ENCODE data around the gene DYNC1H1. TPM values are rescaled to one million over a fixed set of nuclear protein-coding genes. Genes with fewer than 3 reads are reported as not detected.

DYNC1H1 gene
- total RNA-seq (2014; rRNA removed; shearing (Covaris generic)), result 279 and 298 TPM in 2 replicates

GRCh38 chr14:101964297-101965180 is at the start of gene DYNC1H1:
TSS of gene DYNC1H1 (plus strand) at chr14:101964573. CDS start at chr14:101964692, 119 bp downstream.
- peaks cover 18% of the 10 kb centered on the region for H3K4me1 ChIP-seq
- peak within 1 kb of the TSS; percentile 74 for H3K27ac ChIP-seq
- H3K36me3 ChIP-seq, result 0 out of 2 replicates have a peak, but pooled peaks cover 3% of the 10 kb centered on the region
- peak within 1 kb of the TSS; percentile 95 for H3K4me3 ChIP-seq
- H3K27me3 ChIP-seq, result no peaks in the 10 kb centered on the region
- DNase-seq, result peak; percentile 97 to 99
- no peaks in the 10 kb centered on the region for H3K9me3 ChIP-seq (replicated peaks)

DNA sequence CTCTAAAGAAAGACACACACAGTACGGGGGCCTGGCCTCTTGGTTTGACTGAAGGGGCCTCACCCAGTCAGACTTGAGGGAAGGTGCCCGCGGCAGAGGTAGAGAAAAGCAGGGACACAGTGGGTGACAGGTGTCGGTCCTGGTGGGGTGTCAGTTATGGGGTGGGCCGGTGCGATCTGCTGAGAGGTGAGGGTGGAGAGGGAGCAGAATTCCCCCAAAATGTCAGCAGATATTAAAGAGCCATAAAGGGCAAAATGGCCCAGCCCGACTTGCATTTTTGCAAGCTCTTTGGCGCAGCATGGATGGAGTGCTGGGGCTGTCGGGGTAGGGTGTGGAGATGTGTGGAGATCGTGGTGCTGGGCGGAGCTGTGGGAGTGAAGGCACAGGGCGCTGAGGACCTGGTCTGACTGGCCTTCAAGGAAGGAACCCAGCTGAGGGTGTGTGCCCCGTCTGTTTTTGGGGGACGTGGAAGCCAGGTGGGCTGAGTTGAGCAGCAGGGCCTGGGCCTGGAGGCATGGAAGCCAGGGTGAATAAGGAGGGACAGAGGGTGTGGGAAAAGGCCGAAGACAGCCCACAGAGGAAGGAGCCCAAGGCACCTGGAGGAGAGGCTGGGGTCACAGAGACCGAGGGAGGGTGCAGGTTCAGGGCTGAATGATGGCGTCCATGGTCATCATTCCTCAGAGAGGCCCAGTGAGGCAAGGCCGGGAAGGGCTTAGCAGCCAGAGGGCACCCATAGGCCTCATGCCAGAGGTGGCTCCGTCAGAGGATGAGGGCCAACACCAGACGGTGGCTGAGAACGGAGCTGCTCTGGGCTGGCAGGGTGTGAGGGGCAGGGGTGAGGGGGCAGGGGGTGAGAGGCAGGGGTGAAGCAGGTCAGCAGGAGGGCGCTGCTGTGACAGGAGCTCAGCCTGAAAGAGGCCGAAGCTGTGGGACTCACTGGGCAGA is 48.2 kb upstream of the DYNC1H1 start:
- DNase-seq, result no peak
- no peak overlapping the region for H3K27ac ChIP-seq
- no peaks in the 10 kb centered on the region for H3K4me1 ChIP-seq
- H3K27me3 ChIP-seq, result no peaks in the 10 kb centered on the region
- no peaks in the 10 kb centered on the region for H3K9me3 ChIP-seq (replicated peaks)
- H3K4me3 ChIP-seq, result no peak overlapping the region
- H3K36me3 ChIP-seq, result peaks cover 20% of the 10 kb centered on the region

DNA sequence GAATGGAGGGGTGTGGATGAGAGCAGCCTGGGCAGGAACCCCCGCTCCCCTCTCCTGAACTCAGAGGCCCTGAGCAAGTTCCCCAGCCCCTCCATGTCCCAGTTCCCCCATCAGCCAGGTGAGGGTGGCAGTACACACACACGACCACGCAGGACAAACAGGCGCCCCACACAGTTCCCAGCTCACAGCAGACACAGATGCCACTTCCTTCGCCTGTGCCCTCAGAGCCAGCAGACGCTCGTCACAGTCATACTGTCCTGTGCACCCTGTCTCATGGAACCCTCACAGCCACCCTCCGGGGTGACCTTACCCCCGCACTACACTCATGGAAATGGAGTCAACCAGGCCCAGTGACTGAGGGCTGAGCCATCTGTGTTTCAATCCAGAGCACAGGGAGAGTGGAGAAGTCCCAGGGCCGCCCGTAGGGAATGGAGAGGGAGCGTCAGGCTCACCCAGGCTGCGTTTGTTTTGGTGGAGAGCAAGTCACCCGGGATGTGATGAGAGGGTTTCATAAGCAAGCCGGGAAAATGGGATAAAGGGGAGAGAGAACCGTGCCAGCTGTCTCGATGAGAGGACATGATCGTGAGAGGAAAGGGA is 47.5 kb upstream of the DYNC1H1 start:
- no peaks in the 10 kb centered on the region for H3K9me3 ChIP-seq (replicated peaks)
- DNase-seq, result no peak
- no peak overlapping the region for H3K27ac ChIP-seq
- peaks cover 17% of the 10 kb centered on the region for H3K36me3 ChIP-seq
- H3K27me3 ChIP-seq, result no peaks in the 10 kb centered on the region
- no peak overlapping the region for H3K4me3 ChIP-seq
- no peaks in the 10 kb centered on the region for H3K4me1 ChIP-seq

GRCh38 chr14:101917413-101918017 is 46.9 kb upstream of the DYNC1H1 start:
- no peaks in the 10 kb centered on the region for H3K27me3 ChIP-seq
- H3K27ac ChIP-seq, result no peak overlapping the region
- H3K36me3 ChIP-seq, result peaks cover 11% of the 10 kb centered on the region
- H3K4me3 ChIP-seq, result no peak overlapping the region
- no peaks in the 10 kb centered on the region for H3K9me3 ChIP-seq (replicated peaks)
- DNase-seq, result no peak
- no peaks in the 10 kb centered on the region for H3K4me1 ChIP-seq

DNA sequence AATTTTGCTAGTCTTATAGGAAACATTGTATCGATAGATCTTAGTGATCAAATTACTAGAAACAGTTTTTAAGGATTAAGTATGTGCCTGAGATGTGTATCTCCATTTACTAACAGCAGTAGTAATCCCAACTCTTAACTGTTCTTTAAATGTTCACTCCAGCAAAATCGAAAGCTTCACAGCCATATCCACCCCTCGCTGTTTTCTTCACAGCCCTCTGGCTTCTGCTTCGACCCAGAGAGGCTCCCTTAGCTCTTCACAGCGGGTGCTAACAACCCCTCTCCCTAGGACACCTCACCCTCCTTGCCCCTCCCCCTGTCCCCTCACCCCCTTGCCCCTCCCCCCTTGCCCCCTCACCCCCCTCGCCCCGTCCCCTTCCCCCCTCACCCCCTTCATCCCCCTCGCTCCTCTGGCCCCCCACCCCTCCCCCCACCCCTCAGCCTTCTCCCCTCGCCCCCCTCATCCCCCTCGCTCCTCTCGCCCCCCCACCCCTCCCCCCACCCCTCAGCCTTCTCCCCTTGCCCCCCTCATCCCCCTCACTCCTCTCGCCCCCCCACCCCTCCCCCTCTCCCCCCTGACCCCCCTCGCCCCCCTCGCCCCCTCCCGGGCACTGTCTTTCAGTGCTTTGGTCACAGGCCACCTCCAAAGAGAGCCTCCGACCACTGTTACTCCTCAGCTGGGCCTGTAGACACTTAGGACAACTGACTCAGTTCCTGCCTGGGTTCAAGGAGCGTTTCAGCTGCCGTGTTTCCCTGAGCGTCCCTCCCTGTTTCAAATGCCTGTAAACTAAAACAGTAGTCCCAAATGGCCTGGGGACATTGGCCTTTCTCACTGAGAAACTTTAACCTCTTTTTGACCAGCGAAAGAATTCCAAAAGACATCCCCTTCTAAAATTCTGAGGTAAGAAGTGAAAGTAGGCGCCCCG is 46.0 kb upstream of the DYNC1H1 start:
- Histone ChIP-seq H3K4me3 (no peak overlapping the region), H3K4me1 (no peaks in the 10 kb centered on the region), H3K27me3 (no peaks in the 10 kb centered on the region), H3K27ac (no peak overlapping the region), H3K36me3 (peaks cover 9% of the 10 kb centered on the region; the same call in 1 of the 2 replicates), H3K9me3 (replicated peaks) (no peaks in the 10 kb centered on the region)
- no peak for DNase-seq

- H3K36me3 ChIP-seq, result 0 out of 2 replicates have a peak, but pooled peaks cover 4% of the 10 kb centered on the region
- no peaks in the 10 kb centered on the region for H3K9me3 ChIP-seq (replicated peaks)
- H3K27me3 ChIP-seq, result no peaks in the 10 kb centered on the region
- no peak overlapping the region for H3K27ac ChIP-seq
- H3K4me1 ChIP-seq, result no peaks in the 10 kb centered on the region
- H3K4me3 ChIP-seq, result no peak overlapping the region
- DNase-seq, result no peak
These were observed 44.1 kb upstream of the DYNC1H1 start for GRCh38 chr14:101920271-101920670.

- DNase-seq, result no peak
- Histone ChIP-seq H3K36me3 (0 out of 2 replicates have a peak, but pooled peaks cover 4% of the 10 kb centered on the region), H3K4me3 (no peak overlapping the region), H3K27me3 (no peaks in the 10 kb centered on the region), H3K4me1 (peaks cover 4% of the 10 kb centered on the region), H3K9me3 (replicated peaks) (no peaks in the 10 kb centered on the region), H3K27ac (no peak overlapping the region)
These were observed 41.5 kb upstream of the DYNC1H1 start for GRCh38 chr14:101922866-101923265.

GRCh38 chr14:101925152-101925551 is 39.2 kb upstream of the DYNC1H1 start:
- Histone ChIP-seq H3K9me3 (replicated peaks) (no peaks in the 10 kb centered on the region), H3K4me1 (peaks cover 11% of the 10 kb centered on the region), H3K36me3 (0 out of 2 replicates have a peak, but pooled peaks cover 4% of the 10 kb centered on the region), H3K27ac (no peak overlapping the region), H3K4me3 (no peak overlapping the region), H3K27me3 (no peaks in the 10 kb centered on the region)
- no peak for DNase-seq

- H3K27ac ChIP-seq, result no peak overlapping the region
- H3K9me3 ChIP-seq (replicated peaks), result no peaks in the 10 kb centered on the region
- H3K27me3 ChIP-seq, result no peaks in the 10 kb centered on the region
- peaks cover 11% of the 10 kb centered on the region for H3K4me1 ChIP-seq
- no peak overlapping the region for H3K4me3 ChIP-seq
- DNase-seq, result no peak
- no peaks in the 10 kb centered on the region for H3K36me3 ChIP-seq
These were observed 38.3 kb upstream of the DYNC1H1 start for GRCh38 chr14:101926085-101926484.

- no peak for DNase-seq
- no peaks in the 10 kb centered on the region for H3K9me3 ChIP-seq (replicated peaks)
- H3K36me3 ChIP-seq, result no peaks in the 10 kb centered on the region
- no peak overlapping the region for H3K27ac ChIP-seq
- H3K4me3 ChIP-seq, result no peak overlapping the region
- no peaks in the 10 kb centered on the region for H3K27me3 ChIP-seq
- H3K4me1 ChIP-seq, result peaks cover 11% of the 10 kb centered on the region
These were observed 37.8 kb upstream of the DYNC1H1 start for GRCh38 chr14:101926620-101927019.

- DNase-seq, result peak; percentile 91
- no peaks in the 10 kb centered on the region for H3K9me3 ChIP-seq (replicated peaks)
- H3K27me3 ChIP-seq, result no peaks in the 10 kb centered on the region
- no peaks in the 10 kb centered on the region for H3K36me3 ChIP-seq
- H3K4me1 ChIP-seq, result peaks cover 11% of the 10 kb centered on the region
- peak overlapping the region; percentile 18; the same call in 1 of the 2 replicates for H3K27ac ChIP-seq
- no peak overlapping the region for H3K4me3 ChIP-seq
These were observed 36.5 kb upstream of the DYNC1H1 start for GRCh38 chr14:101927859-101928258.

DNA sequence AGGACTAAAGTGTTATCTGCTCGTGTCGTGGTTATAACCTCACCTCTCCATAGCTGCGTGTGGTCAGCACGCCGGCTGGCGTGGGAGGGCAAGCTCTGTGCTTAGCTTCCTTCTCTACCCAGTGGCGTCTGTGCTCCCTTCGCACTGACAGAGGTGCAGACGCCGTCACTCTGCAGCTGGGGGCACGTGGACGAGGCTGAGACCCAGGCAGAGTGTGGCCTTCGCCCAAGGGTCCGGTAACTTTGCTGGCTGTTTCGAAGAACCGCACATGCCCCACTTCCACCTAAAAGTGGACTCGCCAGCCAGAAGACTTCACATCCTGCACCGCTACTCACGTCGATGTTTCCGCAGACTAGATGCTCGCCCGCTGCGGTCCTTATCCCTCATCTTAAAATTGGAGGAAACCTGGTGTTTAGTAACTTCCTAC is 35.9 kb upstream of the DYNC1H1 start:
- peaks cover 11% of the 10 kb centered on the region for H3K4me1 ChIP-seq
- no peak overlapping the region for H3K4me3 ChIP-seq
- peak overlapping the region; percentile 18; the same call in 1 of the 2 replicates for H3K27ac ChIP-seq

GRCh38 chr14:101929096-101929495 is 35.3 kb upstream of the DYNC1H1 start:
- Histone ChIP-seq H3K4me1 (peaks cover 11% of the 10 kb centered on the region), H3K4me3 (no peak overlapping the region)

More for the DNA sequence above, 35.9 kb upstream of the DYNC1H1 start:
- Histone ChIP-seq H3K27me3 (no peaks in the 10 kb centered on the region), H3K9me3 (replicated peaks) (no peaks in the 10 kb centered on the region), H3K36me3 (no peaks in the 10 kb centered on the region)
- DNase-seq, result no peak

More at GRCh38 chr14:101929096-101929495, 35.3 kb upstream of the DYNC1H1 start:
- H3K27ac ChIP-seq, result no peak overlapping the region
- no peak for DNase-seq
- H3K27me3 ChIP-seq, result no peaks in the 10 kb centered on the region
- H3K9me3 ChIP-seq (replicated peaks), result no peaks in the 10 kb centered on the region
- H3K36me3 ChIP-seq, result no peaks in the 10 kb centered on the region
